GM12874 (cell line): ENCODE results near the gene SCN8A.

Experiments
- CTCF ChIP-seq: IDR thresholded peaks from 2 replicates; pipeline ENCODE4 v1.5.1; 2011; ENCODE audit warnings: low read depth, mild to moderate bottlenecking, control low read depth, low read length, moderate library complexity; ENCODE audit not compliant: insufficient read depth

Gene SCN8A

GRCh38 chr12:51591016-51591901 is at the start of gene SCN8A:
Gene SCN8A (plus strand): TSS chr12:51591233. CDS start chr12:51662818, 71,585 bp downstream.
- no peak for TF ChIP-seq CTCF

GRCh38 chr12:51546097-51546496 is 44.9 kb upstream of the SCN8A start:
- TF ChIP-seq CTCF, result no peak

- TF ChIP-seq CTCF, result no peak
Measured at GRCh38 chr12:51547606-51548005, 43.4 kb upstream of the SCN8A start.

GRCh38 chr12:51548241-51548640 is 42.8 kb upstream of the SCN8A start:
- no peak for TF ChIP-seq CTCF

GRCh38 chr12:51549637-51550036 is 41.4 kb upstream of the SCN8A start:
- TF ChIP-seq CTCF, result no peak

- TF ChIP-seq CTCF, result no peak
Measured at GRCh38 chr12:51579321-51579850, 11.6 kb upstream of the SCN8A start.

- TF ChIP-seq CTCF, result no peak
Measured at GRCh38 chr12:51589060-51589459, 2.0 kb upstream of the SCN8A start.
